Measurements from ENCODE around the gene CDK3. TPM values are rescaled to one million over a fixed set of nuclear protein-coding genes. Genes with fewer than 3 reads are reported as not detected.

CDK3 gene
- total RNA-seq, 1 donor from 2014 or later = 14.1 TPM

DNA sequence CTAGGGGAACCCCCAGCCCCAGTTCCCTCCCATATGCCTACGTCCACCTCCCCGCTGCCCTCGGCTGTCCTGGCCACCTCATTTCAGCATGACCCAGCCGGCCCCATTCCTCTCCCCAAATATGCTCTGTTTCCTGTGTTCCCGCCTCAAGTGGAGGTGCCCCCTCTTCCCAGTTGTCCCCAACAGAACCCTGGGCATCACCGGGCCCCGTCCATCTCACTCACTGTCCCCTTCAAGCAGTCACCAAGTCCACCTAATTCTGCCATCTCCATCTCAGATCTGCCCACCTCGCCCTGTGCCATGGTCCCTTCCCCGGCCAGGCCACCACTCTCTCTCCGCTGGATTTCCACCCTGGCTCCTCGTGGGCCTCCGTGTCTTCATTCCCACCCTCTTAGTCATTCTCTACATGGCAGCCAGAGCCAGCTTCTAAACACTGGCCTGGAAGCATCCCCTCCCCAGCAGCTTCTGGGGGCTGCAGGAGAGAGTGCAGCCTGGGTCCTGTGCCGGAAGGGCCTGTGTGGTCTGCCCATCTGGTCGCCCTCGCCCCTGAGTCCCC is 12.8 kb downstream of the CDK3 start:
- ATAC-seq (ENCODE audit: low read depth) (no peak), DNase-seq (no peak)
- H3K9me3 Mint-ChIP-seq = no peaks in the 10 kb centered on the region
- ChIA-PET CTCF (interaction anchor here (0.6 to 3.0 kb wide), 19 partner anchors 10 to 385 kb away, joined by 3 to 50 read pairs (median 4); partner anchors contain the start of genes ACOX1, CDK3 and EXOC7), POLR2A (no interaction called here)
- no peak overlapping the region for H3K27ac Mint-ChIP-seq
- no peaks in the 10 kb centered on the region for H3K36me3 Mint-ChIP-seq (ENCODE audit: low read depth)
- H3K4me1 Mint-ChIP-seq = peaks cover 5% of the 10 kb centered on the region
- intact Hi-C loops (cut with micrococcal nuclease) = loop anchor here (5.0 to 10.0 kb wide), 3 partner anchors 109 to 371 kb away; partner anchors contain the start of gene SPHK1
- TF ChIP-seq, protein P1, sequence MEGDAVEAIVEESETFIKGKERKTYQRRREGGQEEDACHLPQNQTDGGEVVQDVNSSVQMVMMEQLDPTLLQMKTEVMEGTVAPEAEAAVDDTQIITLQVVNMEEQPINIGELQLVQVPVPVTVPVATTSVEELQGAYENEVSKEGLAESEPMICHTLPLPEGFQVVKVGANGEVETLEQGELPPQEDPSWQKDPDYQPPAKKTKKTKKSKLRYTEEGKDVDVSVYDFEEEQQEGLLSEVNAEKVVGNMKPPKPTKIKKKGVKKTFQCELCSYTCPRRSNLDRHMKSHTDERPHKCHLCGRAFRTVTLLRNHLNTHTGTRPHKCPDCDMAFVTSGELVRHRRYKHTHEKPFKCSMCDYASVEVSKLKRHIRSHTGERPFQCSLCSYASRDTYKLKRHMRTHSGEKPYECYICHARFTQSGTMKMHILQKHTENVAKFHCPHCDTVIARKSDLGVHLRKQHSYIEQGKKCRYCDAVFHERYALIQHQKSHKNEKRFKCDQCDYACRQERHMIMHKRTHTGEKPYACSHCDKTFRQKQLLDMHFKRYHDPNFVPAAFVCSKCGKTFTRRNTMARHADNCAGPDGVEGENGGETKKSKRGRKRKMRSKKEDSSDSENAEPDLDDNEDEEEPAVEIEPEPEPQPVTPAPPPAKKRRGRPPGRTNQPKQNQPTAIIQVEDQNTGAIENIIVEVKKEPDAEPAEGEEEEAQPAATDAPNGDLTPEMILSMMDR (IDR thresholded peaks at IDR 0.05) = no peak
- H3K27me3 Mint-ChIP-seq = no peaks in the 10 kb centered on the region
- H3K4me3 Mint-ChIP-seq = no peak overlapping the region

DNA sequence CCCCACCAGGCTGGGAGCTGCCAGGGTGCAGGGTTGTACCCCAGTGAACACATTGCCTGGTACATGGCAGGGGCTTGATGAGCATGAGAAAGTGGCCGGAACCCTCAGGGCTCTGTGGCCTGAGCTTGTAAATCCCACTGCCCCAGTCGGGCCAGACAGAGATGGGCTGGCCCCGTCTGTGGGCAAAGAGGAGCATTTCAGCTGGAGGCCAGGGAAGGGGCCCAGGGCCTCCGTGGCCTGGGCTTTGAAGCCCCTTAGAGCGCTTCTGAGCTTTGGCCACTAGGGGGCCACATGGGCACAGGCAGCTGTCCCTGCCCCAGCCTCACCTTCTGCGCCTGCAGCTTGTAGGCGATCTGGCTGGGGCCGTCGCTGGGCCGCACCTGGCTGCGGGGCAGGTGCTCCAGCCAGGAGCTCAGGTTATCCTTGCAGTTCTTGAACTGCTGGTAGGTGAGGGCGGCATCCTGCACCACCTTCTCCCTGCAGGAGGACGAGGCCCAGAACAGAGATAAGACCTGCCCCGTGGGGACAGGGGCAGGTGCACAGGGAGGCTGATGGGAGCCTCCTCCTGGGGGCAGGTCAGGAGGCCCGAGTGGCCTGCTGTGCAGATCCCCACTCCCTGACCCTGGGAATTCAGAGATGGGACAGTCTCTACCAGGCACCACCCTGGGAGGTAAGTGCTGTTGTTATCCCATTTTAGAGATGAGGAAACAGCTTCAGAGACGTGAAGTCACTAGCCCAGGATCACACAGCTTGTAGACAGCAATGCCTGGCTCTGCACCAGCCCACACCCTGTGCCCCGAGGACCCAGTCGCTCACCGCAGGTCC is 13.7 kb downstream of the CDK3 start:
- ATAC-seq (ENCODE audit: low read depth) = peak; percentile 99
- intact Hi-C loops (cut with micrococcal nuclease) = loop anchor here (1.0 to 10.0 kb wide), 5 partner anchors 108 to 370 kb away; partner anchors contain the start of gene SPHK1
- CTCF ChIA-PET = interaction anchor here (0.7 to 3.0 kb wide), 25 partner anchors 11 to 384 kb away, joined by 3 to 50 read pairs (median 4); partner anchors contain the start of genes ACOX1, CDK3, EXOC7 and MRPL38
- no peaks in the 10 kb centered on the region for H3K9me3 Mint-ChIP-seq
- no peak overlapping the region for H3K4me3 Mint-ChIP-seq
- DNase-seq = peak; percentile 66
- H3K4me1 Mint-ChIP-seq = peaks cover 5% of the 10 kb centered on the region
- no peaks in the 10 kb centered on the region for H3K36me3 Mint-ChIP-seq (ENCODE audit: low read depth)
- POLR2A ChIA-PET = interaction anchor here (0.5 to 0.9 kb wide), 4 partner anchors 107 to 284 kb away, joined by 3 to 4 read pairs (median 3); no protein-coding TSS in a partner anchor
- H3K27ac Mint-ChIP-seq = no peak overlapping the region
- TF ChIP-seq, protein P1 (IDR thresholded peaks at IDR 0.05) = no peak
- H3K27me3 Mint-ChIP-seq = no peaks in the 10 kb centered on the region

DNA sequence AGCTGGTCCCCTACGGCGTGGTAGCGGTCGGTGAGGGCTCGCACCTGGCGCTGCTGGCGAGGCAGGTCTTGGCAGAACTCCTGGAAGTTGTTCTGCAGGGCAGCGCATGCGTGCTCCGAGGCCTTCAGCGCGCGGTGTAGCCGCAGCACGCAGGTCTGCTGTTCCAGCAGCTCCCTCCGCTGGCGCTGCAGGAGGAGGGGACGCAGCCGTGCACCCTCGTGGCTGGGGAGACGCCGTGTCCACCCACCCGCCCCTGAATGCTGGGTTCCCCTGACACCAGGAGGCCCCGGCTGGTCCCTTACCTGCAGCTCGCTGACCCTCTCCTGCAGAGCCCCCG is 14.2 kb downstream of the CDK3 start:
- ChIA-PET CTCF (interaction anchor here (0.7 to 3.0 kb wide), 19 partner anchors 12 to 384 kb away, joined by 3 to 50 read pairs (median 4); partner anchors contain the start of genes ACOX1 and CDK3), POLR2A (interaction anchor here (0.9 kb wide), 1 partner anchor 284 kb away, joined by 3 read pairs; no protein-coding TSS in a partner anchor)
- TF ChIP-seq, protein P1 (IDR thresholded peaks at IDR 0.05) = no peak
- Mint-ChIP-seq H3K27ac (no peak overlapping the region), H3K9me3 (no peaks in the 10 kb centered on the region), H3K27me3 (no peaks in the 10 kb centered on the region), H3K4me1 (peaks cover 5% of the 10 kb centered on the region), H3K36me3 (ENCODE audit: low read depth) (no peaks in the 10 kb centered on the region), H3K4me3 (no peak overlapping the region)
- DNase-seq = no peak
- ATAC-seq (ENCODE audit: low read depth) = no peak
- intact Hi-C loops (cut with micrococcal nuclease) = loop anchor here (1.0 to 10.0 kb wide), 5 partner anchors 107 to 370 kb away; partner anchors contain the start of gene SPHK1

DNA sequence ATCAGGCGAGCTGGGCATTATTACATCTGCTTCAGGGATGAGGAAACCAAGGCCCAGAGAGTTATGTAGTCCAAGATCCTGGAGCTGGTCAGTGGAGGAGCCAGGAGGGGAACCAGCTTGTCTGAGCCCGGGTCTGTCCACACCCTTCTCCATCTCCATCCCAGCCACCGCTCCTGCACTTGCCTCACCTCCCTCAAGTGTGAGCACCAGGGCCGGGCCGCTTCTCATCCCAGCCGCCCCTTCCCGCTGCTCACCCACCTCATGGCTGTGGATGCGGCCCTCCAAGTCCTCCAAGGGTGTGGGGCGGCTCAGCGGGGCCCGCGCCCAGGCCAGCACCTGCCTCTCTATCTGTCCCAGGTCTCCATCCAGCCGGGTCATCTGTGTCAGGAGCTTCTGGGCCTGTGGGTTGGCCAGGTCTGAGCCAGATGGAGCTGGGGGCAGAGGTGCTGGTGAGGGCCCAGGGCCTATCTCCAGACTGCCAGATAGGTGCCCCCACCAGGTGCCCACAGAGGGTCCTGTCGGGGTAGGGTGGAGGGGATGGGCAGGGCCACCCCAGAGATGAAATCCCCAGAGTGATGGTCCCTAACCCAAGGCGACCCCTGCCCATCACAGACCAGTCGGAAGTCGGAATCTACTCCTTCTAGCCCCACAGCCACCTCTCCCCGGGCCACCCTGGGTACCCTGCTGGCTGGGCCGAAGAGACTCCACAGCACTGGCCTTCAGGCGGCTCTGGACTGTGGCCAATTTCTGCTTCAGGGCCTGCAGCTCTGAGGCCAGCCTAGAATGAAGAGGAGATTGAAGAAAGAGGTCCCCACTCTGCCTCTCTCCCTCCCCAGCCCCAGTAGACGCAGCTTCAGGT is 17.1 kb downstream of the CDK3 start:
- CTCF ChIA-PET = interaction anchor here (2.1 kb wide), 1 partner anchor 281 kb away, joined by 6 read pairs; no protein-coding TSS in a partner anchor
- DNase-seq (no peak), ATAC-seq (ENCODE audit: low read depth) (no peak)
- no peak overlapping the region for H3K27ac Mint-ChIP-seq
- intact Hi-C loops (cut with micrococcal nuclease) = loop anchor here (10.0 kb wide), 1 partner anchor 367 kb away; the partner anchor contains the start of gene SPHK1
- no peaks in the 10 kb centered on the region for H3K27me3 Mint-ChIP-seq
- no peaks in the 10 kb centered on the region for H3K9me3 Mint-ChIP-seq
- POLR2A ChIA-PET = no interaction called here
- peaks cover 5% of the 10 kb centered on the region for H3K4me1 Mint-ChIP-seq
- no peak overlapping the region for H3K4me3 Mint-ChIP-seq
- H3K36me3 Mint-ChIP-seq (ENCODE audit: low read depth) = no peaks in the 10 kb centered on the region
- TF ChIP-seq, protein P1 (IDR thresholded peaks at IDR 0.05) = no peak

Data from activated B cell treated with CpG ODN at 0.5 μM for 24 hours (primary cell).